ENCODE measurements around the gene URB1. TPM values are rescaled to one million over a fixed set of nuclear protein-coding genes. Genes with fewer than 3 reads are reported as not detected.

URB1 gene
- total and polyA plus RNA-seq, 9 of the 15 experiments (the other 6 are each of a cell fraction or from before 2014, with no cell fraction given) = 0.97 to 53.6 (median 21.5) TPM

DNA sequence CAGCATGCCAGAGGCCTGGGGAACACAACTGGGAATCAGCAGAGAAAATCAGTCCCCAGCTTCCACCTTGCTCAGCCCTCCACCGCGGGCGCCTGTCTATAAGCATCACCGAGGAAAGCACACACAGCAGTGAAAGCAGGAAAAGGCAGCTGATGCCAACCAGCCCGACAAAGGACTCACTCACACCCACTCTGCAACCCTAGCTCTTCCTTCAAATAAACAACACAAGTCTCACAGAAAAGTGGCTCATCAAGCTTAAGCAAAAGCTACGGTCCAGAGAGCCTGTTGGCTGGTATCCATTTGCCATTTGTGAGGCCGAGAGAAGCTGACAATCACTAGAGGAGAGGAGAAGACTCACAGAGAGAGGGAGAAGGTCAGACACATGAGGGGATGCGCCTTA lies 67.1 kb downstream of the URB1 start:
- Histone ChIP-seq H3K9me1 (ENCODE audit: control insufficient read depth, insufficient read depth, low read length) (no peaks in the 10 kb centered on the region), H2AFZ (ENCODE audit: low read depth, low read length) (no peak overlapping the region), H3K4me1 (replicated peaks in 1 of 2; ENCODE audit: control insufficient read depth in 2 of 2, insufficient read depth in 2 of 2, low read length in 2 of 2) (no peaks in the 10 kb centered on the region), H4K20me1 (replicated peaks; ENCODE audit: control insufficient read depth, insufficient read depth, low read length) (no peaks in the 10 kb centered on the region), H3K27ac (ENCODE audit: extremely low read depth, low read depth, low read length) (no peak overlapping the region), H3K79me2 (ENCODE audit: control insufficient read depth, insufficient read depth, low read length) (no peaks in the 10 kb centered on the region), H3K36me3 (ENCODE audit: control insufficient read depth, insufficient read depth, low read length) (peaks cover 98% of the 10 kb centered on the region), H3K4me3 (no peak overlapping the region), H3K9ac (ENCODE audit: insufficient read depth in 1 of 2, low read depth in 2 of 2, low read length in 2 of 2) (no peak overlapping the region), H3K9me3 (replicated peaks; ENCODE audit: control insufficient read depth, insufficient read depth, low read depth, low read length) (no peaks in the 10 kb centered on the region), H3K4me2 (ENCODE audit: insufficient read depth, low read length) (no peak overlapping the region), H3K27me3 (ENCODE audit: control insufficient read depth in 2 of 2, insufficient read depth in 2 of 2, low read length in 2 of 2) (no peaks in the 10 kb centered on the region)
- intact Hi-C loops (cut with micrococcal nuclease) = no loop called here
- ChIA-PET POLR2A (interaction anchor here (0.6 to 2.3 kb wide), 4 partner anchors 12 to 24 kb away, joined by 3 to 8 read pairs (median 3); no protein-coding TSS in a partner anchor), CTCF (ENCODE audit: low intra/inter-chr PET ratio) (no interaction called here)
- FAIRE-seq = no peak
- no peak for ATAC-seq
- WGBS (ENCODE audit: insufficient coverage, low coverage, missing lambda C conversion rate) = 90% methylated on average over 8 of the region's 8 CpGs
- in situ Hi-C loops (cut with MboI) = no loop called here
- no peak for DNase-seq (ENCODE audit: extremely low read depth in 1 of 4, low spot score in 3 of 4)
- BruUV-seq (replicated peaks) = no TSS peak
- no peak for TF ChIP-seq HNRNPUL1 (IDR thresholded peaks at IDR 0.05; ENCODE audit: low read length)
- TF ChIP-seq ZNF76 (CRISPR knock-in tag; IDR thresholded peaks at IDR 0.05; ENCODE audit: borderline replicate concordance) = no peak
- TF ChIP-seq SUPT5H (IDR thresholded peaks at IDR 0.05) = no peak
- TF ChIP-seq, protein P1, sequence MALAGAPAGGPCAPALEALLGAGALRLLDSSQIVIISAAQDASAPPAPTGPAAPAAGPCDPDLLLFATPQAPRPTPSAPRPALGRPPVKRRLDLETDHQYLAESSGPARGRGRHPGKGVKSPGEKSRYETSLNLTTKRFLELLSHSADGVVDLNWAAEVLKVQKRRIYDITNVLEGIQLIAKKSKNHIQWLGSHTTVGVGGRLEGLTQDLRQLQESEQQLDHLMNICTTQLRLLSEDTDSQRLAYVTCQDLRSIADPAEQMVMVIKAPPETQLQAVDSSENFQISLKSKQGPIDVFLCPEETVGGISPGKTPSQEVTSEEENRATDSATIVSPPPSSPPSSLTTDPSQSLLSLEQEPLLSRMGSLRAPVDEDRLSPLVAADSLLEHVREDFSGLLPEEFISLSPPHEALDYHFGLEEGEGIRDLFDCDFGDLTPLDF (CRISPR knock-in tag; IDR thresholded peaks at IDR 0.05) = no peak
- TF ChIP-seq ZFX (CRISPR knock-in tag; IDR thresholded peaks at IDR 0.05) = no peak
- TF ChIP-seq RBM25 (IDR thresholded peaks at IDR 0.05; ENCODE audit: low read depth, low read length, severe bottlenecking) = no peak
- TF ChIP-seq, protein P2, sequence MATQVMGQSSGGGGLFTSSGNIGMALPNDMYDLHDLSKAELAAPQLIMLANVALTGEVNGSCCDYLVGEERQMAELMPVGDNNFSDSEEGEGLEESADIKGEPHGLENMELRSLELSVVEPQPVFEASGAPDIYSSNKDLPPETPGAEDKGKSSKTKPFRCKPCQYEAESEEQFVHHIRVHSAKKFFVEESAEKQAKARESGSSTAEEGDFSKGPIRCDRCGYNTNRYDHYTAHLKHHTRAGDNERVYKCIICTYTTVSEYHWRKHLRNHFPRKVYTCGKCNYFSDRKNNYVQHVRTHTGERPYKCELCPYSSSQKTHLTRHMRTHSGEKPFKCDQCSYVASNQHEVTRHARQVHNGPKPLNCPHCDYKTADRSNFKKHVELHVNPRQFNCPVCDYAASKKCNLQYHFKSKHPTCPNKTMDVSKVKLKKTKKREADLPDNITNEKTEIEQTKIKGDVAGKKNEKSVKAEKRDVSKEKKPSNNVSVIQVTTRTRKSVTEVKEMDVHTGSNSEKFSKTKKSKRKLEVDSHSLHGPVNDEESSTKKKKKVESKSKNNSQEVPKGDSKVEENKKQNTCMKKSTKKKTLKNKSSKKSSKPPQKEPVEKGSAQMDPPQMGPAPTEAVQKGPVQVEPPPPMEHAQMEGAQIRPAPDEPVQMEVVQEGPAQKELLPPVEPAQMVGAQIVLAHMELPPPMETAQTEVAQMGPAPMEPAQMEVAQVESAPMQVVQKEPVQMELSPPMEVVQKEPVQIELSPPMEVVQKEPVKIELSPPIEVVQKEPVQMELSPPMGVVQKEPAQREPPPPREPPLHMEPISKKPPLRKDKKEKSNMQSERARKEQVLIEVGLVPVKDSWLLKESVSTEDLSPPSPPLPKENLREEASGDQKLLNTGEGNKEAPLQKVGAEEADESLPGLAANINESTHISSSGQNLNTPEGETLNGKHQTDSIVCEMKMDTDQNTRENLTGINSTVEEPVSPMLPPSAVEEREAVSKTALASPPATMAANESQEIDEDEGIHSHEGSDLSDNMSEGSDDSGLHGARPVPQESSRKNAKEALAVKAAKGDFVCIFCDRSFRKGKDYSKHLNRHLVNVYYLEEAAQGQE (IDR thresholded peaks at IDR 0.05; ENCODE audit: borderline replicate concordance) = no peak
- TF ChIP-seq, protein P2 (CRISPR knock-in tag; IDR thresholded peaks at IDR 0.05; ENCODE audit: low read depth) = no peak
- TF ChIP-seq PTTG1 (tag; IDR thresholded peaks at IDR 0.05; ENCODE audit: low read depth) = no peak
- TF ChIP-seq ZNF280A (IDR thresholded peaks at IDR 0.05; ENCODE audit: low read depth, partially characterized antibody) = no peak
- no peak for TF ChIP-seq ZC3H4 (CRISPR knock-in tag; IDR thresholded peaks at IDR 0.05; ENCODE audit: borderline replicate concordance)
- TF ChIP-seq, protein P3, sequence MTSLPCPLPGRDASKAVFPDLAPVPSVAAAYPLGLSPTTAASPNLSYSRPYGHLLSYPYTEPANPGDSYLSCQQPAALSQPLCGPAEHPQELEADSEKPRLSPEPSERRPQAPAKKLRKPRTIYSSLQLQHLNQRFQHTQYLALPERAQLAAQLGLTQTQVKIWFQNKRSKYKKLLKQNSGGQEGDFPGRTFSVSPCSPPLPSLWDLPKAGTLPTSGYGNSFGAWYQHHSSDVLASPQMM (CRISPR knock-in tag; IDR thresholded peaks at IDR 0.05) = no peak
- no peak for TF ChIP-seq SP1 (CRISPR knock-in tag; IDR thresholded peaks at IDR 0.05)
